ENCODE measurements around the gene LAMA3.
"Not testable (repeated sequence)": the region's sequence is repeated elsewhere in the genome, so short reads cannot be mapped to it uniquely, and the experiment has no call there.

LAMA3 gene

GRCh38 chr18:23735021-23735464, 45.8 kb downstream of the LAMA3 start:
- TF ChIP-seq CTCF (IDR thresholded peaks at IDR 0.05; ENCODE audit: low read depth, low read length): no peak
- H3K27ac ChIP-seq: no peak overlapping the region
- no peaks in the 10 kb centered on the region for H3K9me3 ChIP-seq (ENCODE audit: severe bottlenecking)
- H3K36me3 ChIP-seq: no peaks in the 10 kb centered on the region
- H3K27me3 ChIP-seq (ENCODE audit: insufficient read depth, low read depth, severe bottlenecking): no peaks in the 10 kb centered on the region
- DNase-seq: no peak
- no peak overlapping the region for H3K4me3 ChIP-seq (ENCODE audit: low read depth, low read length)

- no peak for DNase-seq
- no peaks in the 10 kb centered on the region for H3K9me3 ChIP-seq (ENCODE audit: severe bottlenecking)
- H3K36me3 ChIP-seq: no peaks in the 10 kb centered on the region
- no peak overlapping the region for H3K27ac ChIP-seq
- H3K4me3 ChIP-seq (ENCODE audit: low read depth, low read length): no peak overlapping the region
- no peaks in the 10 kb centered on the region for H3K27me3 ChIP-seq (ENCODE audit: insufficient read depth, low read depth, severe bottlenecking)
- TF ChIP-seq CTCF (IDR thresholded peaks at IDR 0.05; ENCODE audit: low read depth, low read length): no peak
Measured at GRCh38 chr18:23737578-23737977, 48.3 kb downstream of the LAMA3 start.

- Histone ChIP-seq H3K27me3 (ENCODE audit: insufficient read depth, low read depth, severe bottlenecking) (no peaks in the 10 kb centered on the region), H3K4me3 (ENCODE audit: low read depth, low read length) (no peak overlapping the region), H3K9me3 (ENCODE audit: severe bottlenecking) (no peaks in the 10 kb centered on the region), H3K36me3 (no peaks in the 10 kb centered on the region), H3K27ac (no peak overlapping the region)
- no peak for TF ChIP-seq CTCF (IDR thresholded peaks at IDR 0.05; ENCODE audit: low read depth, low read length)
- no peak for DNase-seq
Measured at GRCh38 chr18:23738151-23738550, 48.9 kb downstream of the LAMA3 start.

GRCh38 chr18:23738575-23738974, 49.3 kb downstream of the LAMA3 start:
- no peaks in the 10 kb centered on the region for H3K9me3 ChIP-seq (ENCODE audit: severe bottlenecking)
- H3K27me3 ChIP-seq (ENCODE audit: insufficient read depth, low read depth, severe bottlenecking): no peaks in the 10 kb centered on the region
- H3K36me3 ChIP-seq: no peaks in the 10 kb centered on the region
- no peak for TF ChIP-seq CTCF (IDR thresholded peaks at IDR 0.05; ENCODE audit: low read depth, low read length)
- DNase-seq: no peak
- no peak overlapping the region for H3K27ac ChIP-seq
- no peak overlapping the region for H3K4me3 ChIP-seq (ENCODE audit: low read depth, low read length)

- DNase-seq: no peak
- TF ChIP-seq CTCF (IDR thresholded peaks at IDR 0.05; ENCODE audit: low read depth, low read length): no peak
- Histone ChIP-seq H3K27me3 (ENCODE audit: insufficient read depth, low read depth, severe bottlenecking) (no peaks in the 10 kb centered on the region), H3K27ac (no peak overlapping the region), H3K4me3 (ENCODE audit: low read depth, low read length) (no peak overlapping the region), H3K36me3 (no peaks in the 10 kb centered on the region), H3K9me3 (ENCODE audit: severe bottlenecking) (no peaks in the 10 kb centered on the region)
Measured at GRCh38 chr18:23740105-23740830, 51.0 kb downstream of the LAMA3 start.

GRCh38 chr18:23741967-23742366, 52.7 kb downstream of the LAMA3 start:
- not testable (repeated sequence) for H3K36me3 ChIP-seq; H3K9me3 ChIP-seq (ENCODE audit: severe bottlenecking); H3K27me3 ChIP-seq (ENCODE audit: insufficient read depth, low read depth, severe bottlenecking); DNase-seq; H3K4me3 ChIP-seq (ENCODE audit: low read depth, low read length); H3K27ac ChIP-seq

Measured in WERI-Rb-1 (cell line).